ENCODE results near the gene SWT1.

Gene SWT1

DNA sequence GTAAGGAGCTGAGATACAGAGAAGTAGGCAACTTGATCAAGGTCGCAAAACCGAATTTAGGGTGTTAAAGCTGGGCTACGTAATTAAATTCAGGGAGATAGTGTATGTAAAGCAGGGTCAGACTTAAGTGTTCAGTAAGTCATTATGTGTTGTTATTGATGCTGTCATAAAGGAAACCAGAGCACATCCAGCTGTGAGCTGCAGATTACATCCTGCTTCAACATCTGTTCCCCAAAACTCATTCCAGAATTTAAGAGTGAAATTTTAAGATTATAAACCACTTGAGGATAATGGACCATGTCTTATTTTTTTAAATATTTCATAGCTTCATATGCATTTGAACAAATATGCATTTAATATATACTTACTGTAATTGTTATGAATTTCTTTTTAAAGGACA, 110.3 kb downstream of the SWT1 start:
- DNase-seq (ENCODE audit: low spot score in 2 of 2): no peak
- Mint-ChIP-seq H3K27ac (no peak overlapping the region), H3K9me3 (no peaks in the 10 kb centered on the region)

DNA sequence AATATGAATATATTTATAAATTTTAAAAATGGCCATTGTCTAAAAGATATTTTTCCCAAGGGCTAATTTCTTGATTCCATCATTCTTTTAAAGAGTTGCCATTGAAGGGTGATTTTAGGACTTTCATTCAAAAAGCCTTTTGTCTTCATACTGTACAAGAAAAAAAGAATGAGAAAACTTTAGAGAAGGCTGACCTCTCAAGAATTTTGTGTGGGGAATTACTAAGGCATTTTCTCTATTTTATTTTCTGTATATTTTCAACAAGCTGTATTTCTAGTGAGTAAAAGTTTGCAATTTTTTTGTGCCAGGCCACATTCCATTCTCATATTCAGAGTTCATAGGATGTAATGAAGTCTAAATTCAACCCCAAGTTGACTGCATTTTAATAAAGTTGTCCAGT, 110.7 kb downstream of the SWT1 start:
- H3K36me3 Mint-ChIP-seq: peaks cover 2% of the 10 kb centered on the region
- DNase-seq (ENCODE audit: low spot score in 2 of 2): no peak
- H3K9me3 Mint-ChIP-seq: no peaks in the 10 kb centered on the region
- no peaks in the 10 kb centered on the region for H3K27me3 Mint-ChIP-seq
- no peaks in the 10 kb centered on the region for H3K4me1 Mint-ChIP-seq
- ATAC-seq (ENCODE audit: low read depth): no peak
- H3K4me3 Mint-ChIP-seq: no peak overlapping the region
- no peak overlapping the region for H3K27ac Mint-ChIP-seq

More for the DNA sequence above, 110.3 kb downstream of the SWT1 start:
- ATAC-seq (ENCODE audit: low read depth): no peak
- H3K4me3 Mint-ChIP-seq: no peak overlapping the region
- peaks cover 2% of the 10 kb centered on the region for H3K36me3 Mint-ChIP-seq
- H3K27me3 Mint-ChIP-seq: no peaks in the 10 kb centered on the region
- no peaks in the 10 kb centered on the region for H3K4me1 Mint-ChIP-seq

DNA sequence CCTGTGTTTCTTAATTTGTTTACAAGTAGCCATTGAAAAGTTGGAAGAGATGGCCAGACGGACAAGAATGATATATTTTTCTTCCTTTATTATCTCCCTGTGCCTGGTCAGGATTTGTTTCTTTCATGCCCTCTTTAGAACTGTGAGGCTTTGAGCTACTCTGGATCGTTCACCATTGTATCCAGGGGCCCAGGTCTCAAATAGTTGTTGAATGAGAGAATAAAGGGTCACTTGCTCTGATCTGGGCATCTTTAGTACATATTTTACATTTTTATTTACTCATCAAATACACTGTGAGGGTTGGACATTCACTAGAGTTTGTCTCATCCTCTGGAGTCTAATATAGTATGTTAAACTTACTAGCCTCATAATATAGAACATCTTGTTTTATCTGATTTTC, 111.4 kb downstream of the SWT1 start:
- no peaks in the 10 kb centered on the region for H3K27me3 Mint-ChIP-seq
- peaks cover 2% of the 10 kb centered on the region for H3K36me3 Mint-ChIP-seq
- H3K4me3 Mint-ChIP-seq: no peak overlapping the region
- H3K27ac Mint-ChIP-seq: no peak overlapping the region
- no peaks in the 10 kb centered on the region for H3K4me1 Mint-ChIP-seq
- ATAC-seq (ENCODE audit: low read depth) (no peak), DNase-seq (ENCODE audit: low spot score in 2 of 2) (no peak)
- H3K9me3 Mint-ChIP-seq: no peaks in the 10 kb centered on the region

DNA sequence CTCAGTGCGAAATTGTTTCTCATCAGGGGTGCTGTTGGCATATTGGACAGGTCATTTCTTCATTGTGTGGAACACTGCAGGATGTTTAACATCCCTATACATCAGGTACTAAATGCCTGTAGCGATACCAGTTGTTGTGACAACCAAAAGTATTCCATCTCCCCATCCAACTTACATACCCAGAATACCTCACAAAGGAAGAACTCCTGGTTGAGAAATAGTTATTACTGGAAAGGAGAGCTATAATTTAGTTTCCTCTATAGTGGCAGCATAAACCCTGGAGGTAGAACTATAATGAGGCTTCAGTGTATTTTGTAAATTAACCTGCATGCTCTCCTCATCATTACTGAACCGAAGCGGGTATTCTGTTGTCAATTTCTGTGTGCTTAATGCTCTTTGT, 115.0 kb downstream of the SWT1 start:
- Mint-ChIP-seq H3K27me3 (no peaks in the 10 kb centered on the region), H3K4me1 (no peaks in the 10 kb centered on the region), H3K36me3 (peaks cover 2% of the 10 kb centered on the region), H3K9me3 (no peaks in the 10 kb centered on the region), H3K4me3 (no peak overlapping the region), H3K27ac (no peak overlapping the region)
- DNase-seq (ENCODE audit: low spot score in 2 of 2) (no peak), ATAC-seq (ENCODE audit: low read depth) (no peak)

DNA sequence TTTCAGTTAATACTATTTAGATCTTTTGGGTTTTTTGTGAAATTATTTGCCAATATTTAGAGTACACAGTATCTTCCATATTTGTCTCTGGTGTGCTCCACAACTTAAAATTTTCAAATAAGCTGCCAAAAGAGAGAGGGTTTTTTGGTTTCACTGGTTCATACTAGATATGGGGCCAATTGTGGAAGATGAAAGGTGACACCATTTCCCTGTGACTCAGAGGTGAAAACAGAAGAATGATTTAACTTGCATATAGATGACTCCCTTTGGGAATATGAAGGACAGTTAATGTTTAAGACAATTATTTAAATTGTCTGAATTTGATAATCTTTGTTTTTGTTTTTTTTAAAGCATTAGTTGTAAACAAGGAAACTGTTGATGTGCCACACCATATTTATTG, 122.6 kb downstream of the SWT1 start:
- H3K36me3 Mint-ChIP-seq: peaks cover 25% of the 10 kb centered on the region
- no peak for DNase-seq (ENCODE audit: low spot score in 2 of 2)
- H3K27me3 Mint-ChIP-seq: no peaks in the 10 kb centered on the region
- ATAC-seq (ENCODE audit: low read depth): no peak
- H3K27ac Mint-ChIP-seq: no peak overlapping the region
- H3K4me1 Mint-ChIP-seq: peaks cover 2% of the 10 kb centered on the region
- H3K9me3 Mint-ChIP-seq: no peaks in the 10 kb centered on the region
- no peak overlapping the region for H3K4me3 Mint-ChIP-seq

DNA sequence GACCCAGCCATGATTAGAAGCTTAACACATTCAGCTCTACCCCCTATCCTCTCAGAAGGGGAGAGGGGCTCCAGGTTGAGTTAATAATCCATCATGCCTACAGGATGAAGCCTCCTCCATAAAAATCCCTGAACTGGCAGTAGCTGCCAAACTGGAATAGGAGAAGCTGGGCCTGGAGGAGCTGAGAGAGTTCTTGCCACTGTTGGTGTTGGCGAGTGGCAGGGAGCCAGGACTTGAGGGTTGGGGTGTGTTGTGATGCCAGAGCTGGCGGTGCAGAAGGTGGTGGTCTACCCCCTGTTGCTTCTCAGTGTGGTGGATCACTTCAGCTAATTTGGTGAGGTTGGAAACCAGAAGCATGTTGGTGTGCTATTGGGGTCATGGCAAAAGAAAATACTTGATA, 123.6 kb downstream of the SWT1 start:
- H3K4me3 Mint-ChIP-seq: no peak overlapping the region
- peaks cover 25% of the 10 kb centered on the region for H3K36me3 Mint-ChIP-seq
- no peaks in the 10 kb centered on the region for H3K9me3 Mint-ChIP-seq
- H3K4me1 Mint-ChIP-seq: peaks cover 2% of the 10 kb centered on the region
- no peak for ATAC-seq (ENCODE audit: low read depth)
- H3K27ac Mint-ChIP-seq: no peak overlapping the region
- no peaks in the 10 kb centered on the region for H3K27me3 Mint-ChIP-seq
- DNase-seq (ENCODE audit: low spot score in 2 of 2): no peak

DNA sequence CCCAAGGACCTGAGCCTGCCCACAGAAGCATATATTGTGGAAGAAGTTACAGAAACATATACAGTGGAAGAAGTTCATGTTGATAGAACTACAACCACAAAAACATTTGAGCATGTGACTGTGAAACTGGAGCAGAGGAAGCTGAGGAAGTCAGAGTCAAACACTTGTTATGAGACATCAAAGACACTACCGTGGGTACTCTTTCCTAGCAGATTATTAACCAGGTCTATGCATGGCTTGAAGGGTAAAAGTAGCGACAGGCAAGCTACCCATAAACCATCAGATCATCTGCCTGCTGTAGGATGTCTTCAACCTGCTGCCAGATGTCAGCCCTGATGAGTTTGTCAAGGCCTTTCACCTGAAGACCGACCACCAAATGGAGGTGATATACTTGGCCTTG, 124.3 kb downstream of the SWT1 start:
- Mint-ChIP-seq H3K27me3 (no peaks in the 10 kb centered on the region), H3K36me3 (peaks cover 25% of the 10 kb centered on the region), H3K4me1 (peaks cover 2% of the 10 kb centered on the region)

DNA sequence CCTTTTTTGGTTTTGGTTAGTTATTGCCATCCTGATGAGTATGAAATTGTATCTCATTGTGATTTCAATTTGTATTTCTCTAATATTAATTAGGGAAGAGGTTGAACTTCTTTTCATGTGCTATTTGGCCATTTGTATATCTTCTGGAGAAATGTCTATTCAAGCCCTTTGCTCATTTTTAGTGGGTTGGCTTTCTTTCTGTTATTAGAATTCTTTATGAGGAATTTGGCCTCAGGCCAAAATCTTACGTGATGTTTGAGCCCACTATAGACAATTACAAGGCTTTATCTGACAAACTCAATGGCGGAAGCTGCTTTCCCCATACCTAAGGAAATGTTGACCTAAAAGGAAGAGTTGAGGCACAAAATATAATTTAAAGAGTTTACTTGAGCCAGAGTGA, 127.1 kb downstream of the SWT1 start:
- Mint-ChIP-seq H3K27ac (no peak overlapping the region), H3K27me3 (no peaks in the 10 kb centered on the region), H3K4me3 (no peak overlapping the region), H3K36me3 (peaks cover 16% of the 10 kb centered on the region), H3K4me1 (peaks cover 2% of the 10 kb centered on the region), H3K9me3 (no peaks in the 10 kb centered on the region)
- DNase-seq (ENCODE audit: low spot score in 2 of 2) (no peak), ATAC-seq (ENCODE audit: low read depth) (no peak)

More for the DNA sequence above, 124.3 kb downstream of the SWT1 start:
- no peak for ATAC-seq (ENCODE audit: low read depth)
- Mint-ChIP-seq H3K27ac (no peak overlapping the region), H3K9me3 (no peaks in the 10 kb centered on the region), H3K4me3 (no peak overlapping the region)
- no peak for DNase-seq (ENCODE audit: low spot score in 2 of 2)

DNA sequence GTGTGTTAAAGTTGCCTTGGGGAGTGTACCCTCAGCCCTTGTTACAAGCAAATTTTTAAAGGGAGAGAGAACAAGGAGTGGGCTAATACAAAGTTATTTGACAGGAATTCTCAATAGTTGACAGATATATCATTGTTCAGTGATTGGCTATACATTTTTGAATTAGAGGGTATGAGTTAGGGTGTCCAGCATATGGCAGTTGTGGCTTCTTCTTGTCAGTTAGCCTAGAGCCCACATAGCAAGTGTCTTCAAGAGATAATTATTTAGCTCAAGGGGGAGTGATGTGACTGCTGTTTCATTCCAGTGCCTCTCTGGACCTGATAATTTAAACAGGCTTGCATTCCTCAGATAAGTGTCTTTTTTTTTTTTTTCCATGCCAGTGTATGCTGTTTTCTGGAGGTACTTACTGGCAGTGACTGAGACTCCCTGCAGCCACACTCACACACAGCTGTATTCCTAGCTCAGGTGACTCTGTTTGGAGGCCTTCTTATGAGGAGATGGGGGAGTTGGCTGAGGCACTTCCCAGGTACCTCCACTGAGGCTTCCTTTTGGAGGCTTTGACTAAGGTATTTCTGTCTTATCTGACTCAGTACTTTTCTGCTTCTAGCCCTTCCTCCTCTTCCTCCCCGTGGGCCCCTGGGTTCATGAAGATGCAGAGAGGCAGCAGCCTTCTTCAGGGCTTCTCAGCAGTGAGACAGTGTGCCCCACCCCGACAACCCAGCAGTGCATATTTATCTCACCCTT, 127.7 kb downstream of the SWT1 start:
- no peak overlapping the region for H3K4me3 Mint-ChIP-seq
- no peaks in the 10 kb centered on the region for H3K27me3 Mint-ChIP-seq
- ATAC-seq (ENCODE audit: low read depth) (no peak), DNase-seq (ENCODE audit: low spot score in 2 of 2) (no peak)
- peaks cover 2% of the 10 kb centered on the region for H3K9me3 Mint-ChIP-seq
- peaks cover 16% of the 10 kb centered on the region for H3K36me3 Mint-ChIP-seq
- H3K27ac Mint-ChIP-seq: no peak overlapping the region
- H3K4me1 Mint-ChIP-seq: peaks cover 2% of the 10 kb centered on the region

DNA sequence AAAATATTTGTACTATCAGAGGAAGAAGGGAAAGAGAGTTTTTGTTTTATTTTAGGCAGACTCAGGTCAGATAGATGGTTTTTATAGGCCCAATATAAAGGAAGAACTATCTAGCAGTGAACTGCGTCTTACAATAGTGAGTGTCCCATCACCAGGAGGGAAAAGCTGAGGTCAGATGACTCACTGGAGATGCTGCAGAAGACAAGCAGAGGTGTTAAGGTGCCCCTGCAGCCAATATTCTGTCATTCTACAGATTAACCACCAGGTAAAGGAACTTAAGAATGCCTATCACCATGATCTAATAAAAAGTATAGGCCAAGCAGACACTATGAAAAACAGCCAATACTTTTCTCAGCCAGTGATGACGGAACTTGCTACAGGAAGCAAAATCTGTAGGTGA, 130.5 kb downstream of the SWT1 start:
- ATAC-seq (ENCODE audit: low read depth) (no peak), DNase-seq (ENCODE audit: low spot score in 2 of 2) (no peak)
- no peaks in the 10 kb centered on the region for H3K27me3 Mint-ChIP-seq
- peaks cover 8% of the 10 kb centered on the region for H3K36me3 Mint-ChIP-seq
- H3K9me3 Mint-ChIP-seq: peaks cover 2% of the 10 kb centered on the region
- no peak overlapping the region for H3K4me3 Mint-ChIP-seq
- no peak overlapping the region for H3K27ac Mint-ChIP-seq
- peaks cover 4% of the 10 kb centered on the region for H3K4me1 Mint-ChIP-seq

DNA sequence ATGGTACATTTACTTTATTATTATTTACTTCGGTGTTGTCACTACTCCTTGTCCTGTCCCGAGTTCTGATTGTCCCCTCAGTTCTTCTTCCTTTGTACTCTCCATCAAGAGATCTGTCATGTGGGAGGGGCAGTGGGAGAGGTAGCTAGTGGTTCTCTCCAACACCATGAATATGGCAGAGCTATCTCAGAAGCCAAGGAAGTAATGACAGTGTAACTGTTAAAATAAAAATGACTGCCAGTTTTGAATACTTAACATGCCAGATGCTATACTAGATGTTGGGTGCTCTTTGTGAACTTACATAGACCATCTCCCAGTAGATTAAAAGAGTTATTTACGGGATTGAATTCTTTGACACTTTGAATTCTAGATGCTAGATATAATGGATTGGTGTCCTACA, 131.5 kb downstream of the SWT1 start:
- DNase-seq (ENCODE audit: low spot score in 2 of 2) (no peak), ATAC-seq (ENCODE audit: low read depth) (no peak)
- peaks cover 10% of the 10 kb centered on the region for H3K4me1 Mint-ChIP-seq
- H3K4me3 Mint-ChIP-seq: no peak overlapping the region
- no peak overlapping the region for H3K27ac Mint-ChIP-seq
- peaks cover 8% of the 10 kb centered on the region for H3K36me3 Mint-ChIP-seq
- no peaks in the 10 kb centered on the region for H3K27me3 Mint-ChIP-seq
- peaks cover 2% of the 10 kb centered on the region for H3K9me3 Mint-ChIP-seq

DNA sequence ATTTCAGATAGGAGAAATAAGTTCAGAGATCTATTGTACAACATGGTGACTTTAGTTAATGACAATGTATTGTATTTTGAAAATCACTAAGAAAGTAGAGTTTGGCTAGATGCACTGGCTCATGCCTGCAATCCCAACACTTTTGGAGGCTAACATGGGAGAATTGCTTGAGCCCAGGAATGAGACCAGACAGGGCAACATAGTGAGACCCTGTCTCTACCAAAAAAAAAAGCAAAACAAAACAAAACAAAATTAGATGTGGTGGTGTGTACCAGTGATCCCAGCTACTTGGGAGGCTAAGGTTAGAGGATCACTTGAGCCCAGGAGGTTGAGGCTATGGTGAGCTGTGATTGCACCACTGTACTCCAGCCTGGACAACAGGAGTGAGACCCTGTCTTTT, 132.9 kb downstream of the SWT1 start:
- H3K27ac Mint-ChIP-seq: no peak overlapping the region
- no peak overlapping the region for H3K4me3 Mint-ChIP-seq

DNA sequence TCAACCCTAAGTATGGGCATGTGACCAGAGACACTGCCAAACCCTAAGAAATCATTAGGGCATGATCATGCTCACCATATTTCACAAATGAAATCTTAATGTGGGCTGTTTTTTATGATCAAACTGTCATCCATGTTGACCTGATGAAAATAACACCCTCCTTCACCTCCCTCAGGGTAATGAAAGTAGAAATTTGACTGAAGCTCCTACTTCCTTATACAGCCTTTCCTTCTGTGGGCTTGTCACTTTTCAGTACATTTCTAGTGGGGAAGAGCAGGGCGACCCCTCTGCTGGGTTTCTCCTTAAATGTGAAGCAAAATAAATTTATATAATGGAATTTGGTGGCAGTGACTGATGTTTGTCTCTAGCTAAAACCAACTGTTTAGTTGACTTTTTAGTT, 134.2 kb downstream of the SWT1 start:
- ATAC-seq (ENCODE audit: low read depth): peak; percentile 75
- peaks cover 8% of the 10 kb centered on the region for H3K4me1 Mint-ChIP-seq
- no peak overlapping the region for H3K27ac Mint-ChIP-seq
- no peak overlapping the region for H3K4me3 Mint-ChIP-seq
- no peak for DNase-seq (ENCODE audit: low spot score in 2 of 2)
- H3K27me3 Mint-ChIP-seq: no peaks in the 10 kb centered on the region
- peaks cover 2% of the 10 kb centered on the region for H3K9me3 Mint-ChIP-seq
- peaks cover 8% of the 10 kb centered on the region for H3K36me3 Mint-ChIP-seq

More for the DNA sequence above, 132.9 kb downstream of the SWT1 start:
- DNase-seq (ENCODE audit: low spot score in 2 of 2) (no peak), ATAC-seq (ENCODE audit: low read depth) (no peak)
- Mint-ChIP-seq H3K27me3 (no peaks in the 10 kb centered on the region), H3K9me3 (peaks cover 2% of the 10 kb centered on the region), H3K36me3 (peaks cover 7% of the 10 kb centered on the region), H3K4me1 (peaks cover 8% of the 10 kb centered on the region)

DNA sequence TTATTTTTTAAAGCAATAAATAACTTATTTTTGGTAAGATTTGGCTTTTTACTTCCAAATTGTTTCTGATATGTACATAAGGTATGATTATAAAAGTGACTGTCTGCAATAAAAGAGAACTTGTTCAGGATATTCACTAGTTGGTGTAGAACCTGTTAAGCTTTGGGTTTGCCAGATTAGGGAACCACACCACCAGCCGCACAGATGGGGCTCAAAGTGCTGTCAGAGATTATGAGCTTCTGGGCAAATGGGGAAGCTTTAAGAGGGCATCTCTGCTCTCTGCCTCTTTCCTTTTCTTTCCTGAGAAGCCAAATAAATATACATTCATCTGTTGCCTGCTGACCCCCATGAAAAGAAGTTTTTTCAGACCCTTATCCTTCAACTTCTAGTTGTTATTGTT, 134.7 kb downstream of the SWT1 start:
- peak overlapping the region; percentile 11 for H3K27ac Mint-ChIP-seq
- H3K4me1 Mint-ChIP-seq: peaks cover 8% of the 10 kb centered on the region
- H3K36me3 Mint-ChIP-seq: peaks cover 8% of the 10 kb centered on the region
- H3K9me3 Mint-ChIP-seq: peaks cover 2% of the 10 kb centered on the region
- peak in 1 of 2 donors; percentile 11 for DNase-seq (ENCODE audit: low spot score in 2 of 2)
- H3K27me3 Mint-ChIP-seq: no peaks in the 10 kb centered on the region
- H3K4me3 Mint-ChIP-seq: no peak overlapping the region
- ATAC-seq (ENCODE audit: low read depth): peak; percentile 88

DNA sequence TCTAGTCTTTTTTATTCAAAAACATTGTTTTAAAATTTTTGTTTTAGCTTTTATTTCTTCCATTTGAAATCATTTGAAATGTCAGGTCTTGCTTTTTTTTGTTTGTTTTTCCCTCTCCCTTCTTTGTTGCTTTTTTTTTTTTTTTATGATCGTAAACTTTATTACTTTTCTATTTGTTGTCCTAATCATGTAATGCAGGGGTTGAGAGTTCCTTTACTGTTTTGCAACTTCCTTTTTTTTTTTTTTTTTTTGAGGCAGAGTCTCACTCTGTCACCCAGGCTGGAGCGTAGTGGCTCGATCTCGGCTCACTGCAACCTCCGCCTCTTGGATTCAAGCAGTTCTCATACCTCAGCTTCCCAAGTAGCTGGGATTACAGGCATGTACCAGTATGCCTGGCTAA, 135.3 kb downstream of the SWT1 start:
- Mint-ChIP-seq H3K27me3 (no peaks in the 10 kb centered on the region), H3K4me3 (peak overlapping the region; percentile 42), H3K36me3 (peaks cover 8% of the 10 kb centered on the region), H3K4me1 (peaks cover 8% of the 10 kb centered on the region), H3K27ac (peak overlapping the region; percentile 11), H3K9me3 (peaks cover 2% of the 10 kb centered on the region)
- no peak for DNase-seq (ENCODE audit: low spot score in 2 of 2)
- ATAC-seq (ENCODE audit: low read depth): peak; percentile 43

All from memory B cell (primary cell).